Heart right ventricle (tissue), 16 donors: ENCODE results near the gene EGLN2. TPM values are rescaled to one million over a fixed set of nuclear protein-coding genes. Genes with fewer than 3 reads are reported as not detected.
A peak's percentile ranks its signal among the peaks of the same experiment; 100 is the strongest.

ENCODE experiments used
- ATAC-seq, 8 donors: fragments of 200-7000 bp; cut with Tn5 transposase; one replicate each; pipeline ENCODE4 v1.9.1; 2020; ENCODE audit warnings: mild to moderate bottlenecking in 8 of 8, moderate library complexity in 8 of 8, moderate number of reproducible peaks in 1 of 8
- DNase-seq, 2 donors: peaks; one replicate each; pipeline ENCODE4 v3.0.0-alpha.2; 2020
- H3K27ac ChIP-seq, 10 donors: fragments of 200-600 bp; sonication (generic) in 2 of 10; one replicate each; pipeline versions ENCODE4 v1.5.0 to v1.8.0; 2020 to 2022; ENCODE audit warnings: mild to moderate bottlenecking in 3 of 10
- H3K27me3 ChIP-seq, 7 donors: fragments of 200-600 bp; one replicate each; pipeline ENCODE4 v1.8.0; 2021 to 2022; ENCODE audit warnings: mild to moderate bottlenecking in 2 of 7
- H3K36me3 ChIP-seq, 9 donors: fragments of 200-600 bp; sonication (generic) in 1 of 9; one replicate each; pipeline versions ENCODE4 v1.5.0 to v1.8.0; 2020 to 2022; ENCODE audit warnings: mild to moderate bottlenecking in 2 of 9
- H3K4me1 ChIP-seq, 9 donors: fragments of 200-600 bp; sonication (generic) in 1 of 9; one replicate each; pipeline versions ENCODE4 v1.5.0 to v1.8.0; 2020 to 2022; ENCODE audit warnings: mild to moderate bottlenecking in 4 of 9
- H3K4me3 ChIP-seq, 10 donors: fragments of 200-600 bp; sonication (generic) in 2 of 10; one replicate each; pipeline versions ENCODE4 v1.5.0 to v1.8.0; 2020 to 2022; ENCODE audit warnings: mild to moderate bottlenecking in 7 of 10, moderate library complexity in 2 of 10
- H3K9me3 ChIP-seq, 11 donors: fragments of 200-600 bp in 10 of 11; sonication (generic) in 2 of 11; one replicate each; pipeline versions ENCODE4 v1.5.0 to v1.8.0; 2013 to 2022; ENCODE audit warnings: mild to moderate bottlenecking in 2 of 11, control low read depth in 1 of 11, moderate library complexity in 1 of 11
- CTCF ChIP-seq, 9 donors: fragments of 200-600 bp; sonication (generic) in 2 of 9; IDR thresholded peaks; one replicate each; pipeline versions ENCODE4 v1.5.0 to v1.8.0; 2021 to 2022; ENCODE audit warnings: antibody characterized with exemption in 9 of 9, mild to moderate bottlenecking in 5 of 9, moderate library complexity in 1 of 9
- WGBS, 2 donors: extraction: QIAGEN DNeasy Blood & Tissue Kit; methylation state at CpG; one replicate each; pipeline ENCODE4 v1.1.7; 2013; ENCODE audit warnings: inconsistent platforms in 1 of 2; 5-methylcytosine and 5-hydroxymethylcytosine counted together
- intact Hi-C, 10 donors: fragments of 100-400 bp; cut with DNase I; formaldehyde crosslinking; loops; one replicate each; pipeline versions ENCODE4 v1.11.1 to v1.14.2; 2022
- polyA plus RNA-seq, 2 donors: library from polyadenylated mRNA; stranded (reverse); fragments of 200-250 nt; gene quantifications; one replicate each; pipeline ENCODE4 v1.2.3, GENCODE V29; 2013
- total RNA-seq, 10 donors: library from RNA; stranded (reverse); fragmentation: NEBNext Ultra II Directional in 3 of 10; extraction: Animal tissue kit (Norgen Biotek cat#: 25700) in 3 of 10; gene quantifications; one replicate each; pipeline versions ENCODE4 v1.2.1 to v1.2.4, GENCODE V29; 2021 to 2023
- donor health status: Arrhythmogenic right ventricular cardiomyopathy.
- donor health status: ischemic (EF 13 %, LVEDD 7.1; RV severe dilation, severe dysfunction).
- donor health status: healthy with polysubstance abuse.
- donor health status: DM: no; HTN: yes; CAD: no.
- donor health status: DM: no; HTN: no; CAD: no.
- donor health status: ischemic (EF 25% LVEDD 6.9; RV normal size, moderate dysfunction).
- donor health status: ischemic (EF 25% LVEDD 5.7; RV mildly dilated, moderate dysfunction).
- donor health status: healthy.
- donor health status: DM: yes; HTN: yes; CAD: no.
- donor health status: Ischemic cardiomyopathy.
- donor health status: ischemic (EF 35%, LVEDD 5.7; RV mildly dilated, moderate dysfunction).
- donor health status: nonischemic (EF 11% LVEDD 7.7; RV severe dilation, severe dysfunction).
- donor health status: DM: yes; HTN: yes; CAD: no.
- donor health status: PGD.
- donor health status: ischemic (EF 29% LVEDD 5.4; RV normal size, mild dysfunction).
- donor health status: nonischemic (EF 23%, LVEDD 6.1; RV moderate dilation, normal function).

Gene EGLN2
- total and polyA plus RNA-seq, 12 donors = 31.8 to 78.6 (median 46.0) TPM

- no peak for DNase-seq
- H3K9me3 ChIP-seq = no peaks in the 10 kb centered on the region
- no peak for ATAC-seq
- intact Hi-C loops = no loop called here
- TF ChIP-seq CTCF (IDR thresholded peaks at IDR 0.05) = no peak
- 79 to 89% methylated on average over 11 of the region's 11 CpGs for WGBS, 2 donors
- no peaks in the 10 kb centered on the region for H3K27me3 ChIP-seq
- H3K36me3 ChIP-seq = peaks cover 0 to 73% (median 41%) of the 10 kb centered on the region in 9 donors
- H3K4me1 ChIP-seq = peaks cover 2 to 61% (median 48%) of the 10 kb centered on the region in 9 donors
- peak overlapping the region in 1 of 10 donors; percentile 16 for H3K27ac ChIP-seq
- no peak overlapping the region for H3K4me3 ChIP-seq
Measured at GRCh38 chr19:40756502-40757110, 42.4 kb upstream of the EGLN2 start.

GRCh38 chr19:40758491-40758890 lies 40.5 kb upstream of the EGLN2 start:
- no peak overlapping the region for H3K27ac ChIP-seq
- ATAC-seq = no peak
- no peak overlapping the region for H3K4me3 ChIP-seq
- no peaks in the 10 kb centered on the region for H3K9me3 ChIP-seq
- DNase-seq = no peak
- peaks cover 0 to 45% (median 33%) of the 10 kb centered on the region in 9 donors for H3K4me1 ChIP-seq
- WGBS, 2 donors = 95 to 97% methylated on average over 3 of the region's 3 CpGs
- H3K27me3 ChIP-seq = no peaks in the 10 kb centered on the region
- H3K36me3 ChIP-seq = peaks cover 0 to 92% (median 59%) of the 10 kb centered on the region in 9 donors
- no peak for TF ChIP-seq CTCF (IDR thresholded peaks at IDR 0.05)
- intact Hi-C loops = no loop called here

- peaks cover 0 to 98% (median 67%) of the 10 kb centered on the region in 9 donors for H3K36me3 ChIP-seq
- H3K4me3 ChIP-seq = no peak overlapping the region
- H3K27ac ChIP-seq = no peak overlapping the region
- ATAC-seq (no peak), DNase-seq (no peak)
- no peaks in the 10 kb centered on the region for H3K9me3 ChIP-seq
- H3K27me3 ChIP-seq = no peaks in the 10 kb centered on the region
- intact Hi-C loops = no loop called here
- WGBS, 2 donors = 94% methylated on average over 13 of the region's 13 CpGs
- TF ChIP-seq CTCF (IDR thresholded peaks at IDR 0.05) = no peak
- peaks cover 0 to 36% (median 26%) of the 10 kb centered on the region in 9 donors for H3K4me1 ChIP-seq
Measured at GRCh38 chr19:40759352-40759751, 39.6 kb upstream of the EGLN2 start.

DNA sequence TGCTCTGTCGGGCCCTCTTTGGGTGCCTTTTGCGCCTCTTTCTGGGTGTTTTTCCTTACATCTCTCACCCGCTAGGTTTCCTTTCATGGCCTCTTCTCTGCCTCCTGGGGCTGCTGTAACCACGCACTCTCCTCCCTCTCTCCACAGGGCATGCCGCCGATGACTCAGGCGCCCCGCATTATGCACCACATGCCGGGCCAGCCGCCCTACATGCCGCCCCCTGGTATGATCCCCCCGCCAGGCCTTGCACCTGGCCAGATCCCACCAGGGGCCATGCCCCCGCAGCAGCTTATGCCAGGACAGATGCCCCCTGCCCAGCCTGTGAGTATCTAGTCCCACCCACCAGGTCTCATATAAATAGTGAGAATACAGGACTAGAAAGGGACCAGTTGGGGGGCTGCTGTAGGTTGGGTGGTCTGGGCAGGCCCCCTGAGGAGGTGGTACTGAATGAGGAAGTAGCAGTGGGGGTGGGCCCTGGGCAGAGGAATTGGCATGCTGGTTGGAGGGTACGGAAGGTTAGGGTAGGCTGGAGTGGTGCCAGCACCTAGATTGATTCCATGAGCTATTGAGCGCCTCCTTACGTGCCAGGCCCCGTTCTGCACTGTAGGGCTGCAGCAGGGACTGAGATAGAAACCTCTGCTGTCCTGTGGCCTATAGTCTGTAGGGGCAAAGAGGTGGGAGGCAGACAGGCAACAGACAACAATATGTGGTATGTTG lies 36.1 kb upstream of the EGLN2 start:
- H3K4me1 ChIP-seq = peaks cover 0 to 15% (median 7%) of the 10 kb centered on the region in 9 donors
- no peak overlapping the region for H3K4me3 ChIP-seq
- DNase-seq = no peak
- no peaks in the 10 kb centered on the region for H3K9me3 ChIP-seq
- no peak overlapping the region for H3K27ac ChIP-seq
- no peak for ATAC-seq
- H3K27me3 ChIP-seq = no peaks in the 10 kb centered on the region
- intact Hi-C loops = no loop called here
- WGBS, 2 donors = 92 to 93% methylated on average over 17 of the region's 17 CpGs
- H3K36me3 ChIP-seq = peaks cover 0 to 95% (median 87%) of the 10 kb centered on the region in 9 donors
- no peak for TF ChIP-seq CTCF (IDR thresholded peaks at IDR 0.05)
